Mesothelial cell of epicardium (in vitro differentiated cells): ENCODE data around the gene CAMTA1. TPM values are rescaled to one million over a fixed set of nuclear protein-coding genes. Genes with fewer than 3 reads are reported as not detected.

Experiments
- DNase-seq, 2 experiments: peaks; one replicate each; pipeline ENCODE4 v3.0.0; 2021; ENCODE audit warnings: low spot score in 2 of 2; ENCODE audit not compliant: unreplicated experiment in 2 of 2
- H3K27ac Mint-ChIP-seq: 2 replicates; pipeline ENCODE4 v1.8.0; 2021; ENCODE audit warnings: mixed read lengths
- H3K27me3 Mint-ChIP-seq: 2 replicates; pipeline ENCODE4 v1.8.0; 2021; ENCODE audit warnings: low read depth, mixed read lengths
- H3K36me3 Mint-ChIP-seq: 2 replicates; pipeline ENCODE4 v1.8.0; 2021; ENCODE audit warnings: mixed read lengths
- H3K4me1 Mint-ChIP-seq: 2 replicates; pipeline ENCODE4 v1.8.0; 2021; ENCODE audit warnings: mixed read lengths
- H3K4me3 Mint-ChIP-seq: 2 replicates; pipeline ENCODE4 v1.8.0; 2021; ENCODE audit warnings: mild to moderate bottlenecking, moderate library complexity, mixed read lengths
- H3K9me3 Mint-ChIP-seq: 2 replicates; pipeline ENCODE4 v1.8.0; 2021; ENCODE audit warnings: mixed read lengths
- total RNA-seq: library from RNA; stranded (reverse); gene quantifications from 3 replicates; pipeline ENCODE4 v1.2.1, GENCODE V29; 2021
- TF ChIP-seq, protein P1 (sequence below): fragments of 200-600 bp; sonication (generic); IDR thresholded peaks from one replicate; pipeline ENCODE4 v1.5.0; 2021; ENCODE audit warnings: antibody characterized with exemption; ENCODE audit not compliant: unreplicated experiment

CAMTA1 gene
- total RNA-seq, 1 donor from 2014 or later = 70.4 TPM

GRCh38 chr1:7042322-7043190, 257.3 kb downstream of the CAMTA1 start:
- Mint-ChIP-seq H3K36me3 (no peaks in the 10 kb centered on the region), H3K27me3 (peaks cover 50% of the 10 kb centered on the region), H3K4me3 (no peak overlapping the region), H3K27ac (no peak overlapping the region), H3K9me3 (no peaks in the 10 kb centered on the region), H3K4me1 (no peaks in the 10 kb centered on the region)
- TF ChIP-seq, protein P1, sequence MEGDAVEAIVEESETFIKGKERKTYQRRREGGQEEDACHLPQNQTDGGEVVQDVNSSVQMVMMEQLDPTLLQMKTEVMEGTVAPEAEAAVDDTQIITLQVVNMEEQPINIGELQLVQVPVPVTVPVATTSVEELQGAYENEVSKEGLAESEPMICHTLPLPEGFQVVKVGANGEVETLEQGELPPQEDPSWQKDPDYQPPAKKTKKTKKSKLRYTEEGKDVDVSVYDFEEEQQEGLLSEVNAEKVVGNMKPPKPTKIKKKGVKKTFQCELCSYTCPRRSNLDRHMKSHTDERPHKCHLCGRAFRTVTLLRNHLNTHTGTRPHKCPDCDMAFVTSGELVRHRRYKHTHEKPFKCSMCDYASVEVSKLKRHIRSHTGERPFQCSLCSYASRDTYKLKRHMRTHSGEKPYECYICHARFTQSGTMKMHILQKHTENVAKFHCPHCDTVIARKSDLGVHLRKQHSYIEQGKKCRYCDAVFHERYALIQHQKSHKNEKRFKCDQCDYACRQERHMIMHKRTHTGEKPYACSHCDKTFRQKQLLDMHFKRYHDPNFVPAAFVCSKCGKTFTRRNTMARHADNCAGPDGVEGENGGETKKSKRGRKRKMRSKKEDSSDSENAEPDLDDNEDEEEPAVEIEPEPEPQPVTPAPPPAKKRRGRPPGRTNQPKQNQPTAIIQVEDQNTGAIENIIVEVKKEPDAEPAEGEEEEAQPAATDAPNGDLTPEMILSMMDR = peak; percentile 57
- DNase-seq = no peak

DNA sequence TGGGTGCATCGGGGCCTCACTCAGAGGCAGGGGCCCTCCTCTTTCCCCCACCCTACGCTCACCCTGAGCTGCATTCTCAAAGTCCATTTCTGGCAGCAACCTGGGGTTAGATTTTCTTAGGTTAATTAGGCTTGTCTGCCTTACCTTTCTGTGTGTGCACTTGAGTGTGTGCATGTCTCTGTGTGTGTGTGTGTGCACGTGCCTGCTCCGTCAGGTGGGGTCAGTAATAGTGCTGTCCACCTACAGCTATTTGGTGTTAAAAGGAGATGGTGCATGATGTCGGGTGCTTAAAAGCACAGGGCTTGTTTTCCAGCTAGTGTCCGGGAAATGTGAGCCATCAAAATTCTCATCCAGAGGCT, 257.9 kb downstream of the CAMTA1 start:
- Mint-ChIP-seq H3K4me3 (no peak overlapping the region), H3K36me3 (no peaks in the 10 kb centered on the region), H3K4me1 (no peaks in the 10 kb centered on the region), H3K27ac (no peak overlapping the region), H3K9me3 (no peaks in the 10 kb centered on the region), H3K27me3 (peaks cover 56% of the 10 kb centered on the region)
- no peak for DNase-seq
- TF ChIP-seq, protein P1 = no peak

DNA sequence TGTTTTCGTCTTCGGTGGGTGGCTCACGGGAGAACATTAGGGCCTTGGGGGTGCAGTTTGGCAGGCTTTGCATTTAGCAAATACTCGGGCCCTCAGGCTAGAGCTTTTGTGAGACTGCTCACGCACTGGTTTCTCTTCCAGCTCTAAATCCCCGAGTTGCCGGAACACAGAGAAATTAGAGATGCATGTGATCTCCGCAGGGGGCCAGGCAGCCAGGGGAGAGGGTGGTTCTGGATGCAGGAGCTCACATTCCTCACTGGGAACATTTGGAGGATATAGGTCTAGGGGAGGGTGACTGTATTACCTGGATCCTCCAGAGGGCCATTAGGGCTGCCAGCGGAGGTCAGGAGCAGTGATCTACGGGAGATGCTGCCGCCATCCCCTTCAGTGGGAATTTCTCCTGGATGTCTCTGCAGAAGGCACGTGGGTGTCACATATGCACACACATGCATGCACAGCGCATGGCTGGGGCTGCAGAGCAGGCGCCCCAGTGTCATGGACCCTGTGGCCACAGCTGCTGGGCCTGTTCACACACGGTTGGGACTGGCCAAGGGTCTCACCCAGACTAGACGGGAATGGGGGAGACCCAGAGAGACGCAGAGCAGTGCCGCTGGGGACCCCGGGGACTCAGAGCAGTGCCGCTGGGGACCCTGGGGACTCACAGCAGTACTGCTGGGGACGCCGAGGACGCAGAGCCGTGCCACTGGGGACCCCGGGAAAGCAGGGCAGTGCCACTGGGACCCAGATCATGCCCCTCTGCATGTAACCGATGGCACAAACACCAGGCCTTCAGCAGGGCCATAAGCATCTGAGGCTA, 258.7 kb downstream of the CAMTA1 start:
- Mint-ChIP-seq H3K36me3 (no peaks in the 10 kb centered on the region), H3K4me1 (no peaks in the 10 kb centered on the region), H3K4me3 (no peak overlapping the region), H3K27ac (no peak overlapping the region), H3K9me3 (no peaks in the 10 kb centered on the region), H3K27me3 (peaks cover 55% of the 10 kb centered on the region)
- no peak for DNase-seq
- TF ChIP-seq, protein P1 = no peak

DNA sequence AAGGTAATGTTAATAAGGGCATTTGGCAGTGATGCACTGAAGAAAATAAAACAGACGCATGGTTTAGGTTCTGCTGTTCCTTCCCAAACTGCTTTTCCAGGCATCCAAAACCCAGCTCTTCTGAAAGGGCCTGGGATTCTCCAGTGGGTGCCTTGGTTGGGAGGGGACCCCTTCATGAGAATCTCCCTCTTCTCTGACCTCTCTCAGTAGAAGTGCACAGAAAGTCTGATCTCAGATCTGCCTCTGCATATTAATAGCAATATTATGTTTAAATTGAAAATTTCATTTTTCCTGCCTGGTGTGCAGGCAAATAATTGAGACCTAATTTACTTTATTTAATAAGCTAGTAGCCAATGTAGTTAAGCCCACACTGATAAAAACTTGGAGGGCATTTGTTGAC, 260.6 kb downstream of the CAMTA1 start:
- no peak overlapping the region for H3K4me3 Mint-ChIP-seq
- no peak overlapping the region for H3K27ac Mint-ChIP-seq
- H3K27me3 Mint-ChIP-seq = peaks cover 58% of the 10 kb centered on the region
- no peaks in the 10 kb centered on the region for H3K9me3 Mint-ChIP-seq
- no peak for DNase-seq
- TF ChIP-seq, protein P1 = no peak
- no peaks in the 10 kb centered on the region for H3K4me1 Mint-ChIP-seq
- H3K36me3 Mint-ChIP-seq = no peaks in the 10 kb centered on the region

DNA sequence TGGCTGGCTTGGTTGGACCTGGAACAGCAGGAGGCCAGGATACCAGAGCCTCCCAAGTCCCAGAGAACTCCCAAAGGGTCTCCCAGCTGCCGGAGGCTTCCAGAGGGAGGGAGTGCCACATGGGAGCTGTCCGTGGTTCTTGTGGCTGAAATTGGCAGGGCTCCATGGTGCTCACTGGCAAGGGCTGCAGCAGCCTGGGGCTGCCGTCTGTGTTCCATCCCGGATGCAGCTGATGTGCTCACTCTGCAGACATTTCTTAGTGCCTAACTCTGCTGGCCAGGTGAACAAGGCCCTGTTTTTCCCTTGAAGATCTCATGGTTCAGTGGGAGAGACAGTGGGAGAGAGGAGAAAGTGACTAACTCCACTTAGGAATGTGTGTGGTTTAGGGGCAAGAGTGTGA, 261.1 kb downstream of the CAMTA1 start:
- peak; percentile 45 to 74 for DNase-seq
- Mint-ChIP-seq H3K27ac (no peak overlapping the region), H3K36me3 (no peaks in the 10 kb centered on the region), H3K9me3 (no peaks in the 10 kb centered on the region), H3K27me3 (peaks cover 56% of the 10 kb centered on the region), H3K4me3 (no peak overlapping the region), H3K4me1 (no peaks in the 10 kb centered on the region)
- TF ChIP-seq, protein P1 = no peak
